ENCODE measurements around the gene CNTN5. TPM values are rescaled to one million over a fixed set of nuclear protein-coding genes. Genes with fewer than 3 reads are reported as not detected.

The CNTN5 gene
- total RNA-seq, 1 donor from 2014 or later = not detected

GRCh38 chr11:99371257-99371656 is 350.5 kb downstream of the CNTN5 start:
- H3K9me3 Mint-ChIP-seq = peaks cover 9% of the 10 kb centered on the region
- H3K4me1 Mint-ChIP-seq (ENCODE audit: low read depth) = no peaks in the 10 kb centered on the region
- no peak overlapping the region for H3K27ac Mint-ChIP-seq
- DNase-seq (ENCODE audit: low spot score) = no peak
- no peaks in the 10 kb centered on the region for H3K27me3 Mint-ChIP-seq (ENCODE audit: low read depth)
- H3K36me3 Mint-ChIP-seq (ENCODE audit: low read depth) = no peaks in the 10 kb centered on the region
- no peak overlapping the region for H3K4me3 Mint-ChIP-seq (ENCODE audit: low read depth)
- intact Hi-C loops (cut with micrococcal nuclease) = no loop called here

- H3K36me3 Mint-ChIP-seq (ENCODE audit: low read depth) = no peaks in the 10 kb centered on the region
Observed at GRCh38 chr11:99376463-99376862, 355.7 kb downstream of the CNTN5 start.

GRCh38 chr11:99383648-99384245 is 363.0 kb downstream of the CNTN5 start:
- Mint-ChIP-seq H3K9me3 (peaks cover 27% of the 10 kb centered on the region), H3K36me3 (ENCODE audit: low read depth) (no peaks in the 10 kb centered on the region), H3K27me3 (ENCODE audit: low read depth) (no peaks in the 10 kb centered on the region), H3K4me1 (ENCODE audit: low read depth) (no peaks in the 10 kb centered on the region), H3K4me3 (ENCODE audit: low read depth) (no peak overlapping the region), H3K27ac (no peak overlapping the region)
- no peak for DNase-seq (ENCODE audit: low spot score)
- intact Hi-C loops (cut with micrococcal nuclease) = no loop called here

More at GRCh38 chr11:99376463-99376862, 355.7 kb downstream of the CNTN5 start:
- H3K27ac Mint-ChIP-seq = no peak overlapping the region
- no peak for DNase-seq (ENCODE audit: low spot score)
- no peaks in the 10 kb centered on the region for H3K27me3 Mint-ChIP-seq (ENCODE audit: low read depth)
- peaks cover 18% of the 10 kb centered on the region for H3K9me3 Mint-ChIP-seq
- intact Hi-C loops (cut with micrococcal nuclease) = no loop called here
- H3K4me1 Mint-ChIP-seq (ENCODE audit: low read depth) = no peaks in the 10 kb centered on the region
- no peak overlapping the region for H3K4me3 Mint-ChIP-seq (ENCODE audit: low read depth)

- Mint-ChIP-seq H3K4me1 (ENCODE audit: low read depth) (no peaks in the 10 kb centered on the region), H3K36me3 (ENCODE audit: low read depth) (no peaks in the 10 kb centered on the region), H3K9me3 (peaks cover 26% of the 10 kb centered on the region), H3K4me3 (ENCODE audit: low read depth) (no peak overlapping the region), H3K27me3 (ENCODE audit: low read depth) (no peaks in the 10 kb centered on the region), H3K27ac (no peak overlapping the region)
- intact Hi-C loops (cut with micrococcal nuclease) = no loop called here
- no peak for DNase-seq (ENCODE audit: low spot score)
Observed at GRCh38 chr11:99391245-99391644, 370.5 kb downstream of the CNTN5 start.

GRCh38 chr11:99406345-99406744 is 385.6 kb downstream of the CNTN5 start:
- Mint-ChIP-seq H3K36me3 (ENCODE audit: low read depth) (no peaks in the 10 kb centered on the region), H3K4me1 (ENCODE audit: low read depth) (no peaks in the 10 kb centered on the region), H3K9me3 (peaks cover 32% of the 10 kb centered on the region), H3K27ac (no peak overlapping the region), H3K27me3 (ENCODE audit: low read depth) (no peaks in the 10 kb centered on the region), H3K4me3 (ENCODE audit: low read depth) (no peak overlapping the region)
- no peak for DNase-seq (ENCODE audit: low spot score)
- intact Hi-C loops (cut with micrococcal nuclease) = no loop called here

- Mint-ChIP-seq H3K9me3 (peaks cover 18% of the 10 kb centered on the region), H3K4me3 (ENCODE audit: low read depth) (no peak overlapping the region), H3K4me1 (ENCODE audit: low read depth) (no peaks in the 10 kb centered on the region), H3K27me3 (ENCODE audit: low read depth) (no peaks in the 10 kb centered on the region), H3K27ac (no peak overlapping the region), H3K36me3 (ENCODE audit: low read depth) (no peaks in the 10 kb centered on the region)
- no peak for DNase-seq (ENCODE audit: low spot score)
- intact Hi-C loops (cut with micrococcal nuclease) = no loop called here
Observed at GRCh38 chr11:99410636-99411035, 389.9 kb downstream of the CNTN5 start.

- Mint-ChIP-seq H3K36me3 (ENCODE audit: low read depth) (no peaks in the 10 kb centered on the region), H3K4me1 (ENCODE audit: low read depth) (no peaks in the 10 kb centered on the region), H3K9me3 (peaks cover 14% of the 10 kb centered on the region), H3K27me3 (ENCODE audit: low read depth) (no peaks in the 10 kb centered on the region), H3K4me3 (ENCODE audit: low read depth) (no peak overlapping the region), H3K27ac (no peak overlapping the region)
- DNase-seq (ENCODE audit: low spot score) = no peak
- intact Hi-C loops (cut with micrococcal nuclease) = no loop called here
Observed at GRCh38 chr11:99418927-99419720, 398.4 kb downstream of the CNTN5 start.

GRCh38 chr11:99419991-99420390 is 399.2 kb downstream of the CNTN5 start:
- Mint-ChIP-seq H3K27me3 (ENCODE audit: low read depth) (no peaks in the 10 kb centered on the region), H3K4me1 (ENCODE audit: low read depth) (no peaks in the 10 kb centered on the region), H3K4me3 (ENCODE audit: low read depth) (no peak overlapping the region), H3K9me3 (peaks cover 8% of the 10 kb centered on the region), H3K27ac (no peak overlapping the region), H3K36me3 (ENCODE audit: low read depth) (no peaks in the 10 kb centered on the region)
- DNase-seq (ENCODE audit: low spot score) = no peak
- intact Hi-C loops (cut with micrococcal nuclease) = no loop called here

GRCh38 chr11:99422581-99423427 is 402.1 kb downstream of the CNTN5 start:
- no peak for DNase-seq (ENCODE audit: low spot score)
- Mint-ChIP-seq H3K36me3 (ENCODE audit: low read depth) (no peaks in the 10 kb centered on the region), H3K4me3 (ENCODE audit: low read depth) (no peak overlapping the region), H3K9me3 (peaks cover 16% of the 10 kb centered on the region), H3K27me3 (ENCODE audit: low read depth) (no peaks in the 10 kb centered on the region), H3K27ac (no peak overlapping the region), H3K4me1 (ENCODE audit: low read depth) (no peaks in the 10 kb centered on the region)
- intact Hi-C loops (cut with micrococcal nuclease) = no loop called here

GRCh38 chr11:99423428-99423983 is 402.8 kb downstream of the CNTN5 start:
- intact Hi-C loops (cut with micrococcal nuclease) = no loop called here
- H3K4me1 Mint-ChIP-seq (ENCODE audit: low read depth) = no peaks in the 10 kb centered on the region
- H3K27me3 Mint-ChIP-seq (ENCODE audit: low read depth) = no peaks in the 10 kb centered on the region
- DNase-seq (ENCODE audit: low spot score) = no peak
- H3K9me3 Mint-ChIP-seq = peaks cover 16% of the 10 kb centered on the region
- H3K4me3 Mint-ChIP-seq (ENCODE audit: low read depth) = no peak overlapping the region
- no peaks in the 10 kb centered on the region for H3K36me3 Mint-ChIP-seq (ENCODE audit: low read depth)
- no peak overlapping the region for H3K27ac Mint-ChIP-seq

- Mint-ChIP-seq H3K4me1 (ENCODE audit: low read depth) (no peaks in the 10 kb centered on the region), H3K9me3 (peaks cover 20% of the 10 kb centered on the region), H3K36me3 (ENCODE audit: low read depth) (no peaks in the 10 kb centered on the region), H3K4me3 (ENCODE audit: low read depth) (no peak overlapping the region), H3K27ac (no peak overlapping the region), H3K27me3 (ENCODE audit: low read depth) (no peaks in the 10 kb centered on the region)
- DNase-seq (ENCODE audit: low spot score) = no peak
- intact Hi-C loops (cut with micrococcal nuclease) = no loop called here
Observed at GRCh38 chr11:99424313-99425084, 403.8 kb downstream of the CNTN5 start.

- Mint-ChIP-seq H3K27ac (no peak overlapping the region), H3K9me3 (peaks cover 22% of the 10 kb centered on the region), H3K4me3 (ENCODE audit: low read depth) (no peak overlapping the region), H3K36me3 (ENCODE audit: low read depth) (no peaks in the 10 kb centered on the region), H3K4me1 (ENCODE audit: low read depth) (no peaks in the 10 kb centered on the region), H3K27me3 (ENCODE audit: low read depth) (no peaks in the 10 kb centered on the region)
- DNase-seq (ENCODE audit: low spot score) = no peak
- intact Hi-C loops (cut with micrococcal nuclease) = no loop called here
Observed at GRCh38 chr11:99425596-99425995, 404.8 kb downstream of the CNTN5 start.
